ENCODE results near the gene SP110. TPM values are rescaled to one million over a fixed set of nuclear protein-coding genes. Genes with fewer than 3 reads are reported as not detected.
"Not testable (repeated sequence)": the region's sequence is repeated elsewhere in the genome, so short reads cannot be mapped to it uniquely, and the experiment has no call there.

The SP110 gene
- polyA plus RNA-seq, 6 donors from 2014 or later = 136 to 237 (median 203) TPM

- no peak overlapping the region for H3K4me3 Mint-ChIP-seq
- no peak for DNase-seq
- H3K27ac Mint-ChIP-seq = no peak overlapping the region
- H3K27me3 Mint-ChIP-seq = no peaks in the 10 kb centered on the region
- H3K36me3 Mint-ChIP-seq = peaks cover 36 to 39% of the 10 kb centered on the region in 2 donors
- ATAC-seq (ENCODE audit: low read depth in 2 of 2) = no peak
- H3K9me3 Mint-ChIP-seq = no peaks in the 10 kb centered on the region
- peaks cover 4 to 19% (median 8%) of the 10 kb centered on the region in 3 donors for H3K4me1 Mint-ChIP-seq
Measured at GRCh38 chr2:230244211-230244610, 24.4 kb upstream of the SP110 start.

GRCh38 chr2:230234845-230235244, 15.1 kb upstream of the SP110 start:
- Mint-ChIP-seq H3K4me1 (peaks cover 31 to 68% (median 63%) of the 10 kb centered on the region in 3 donors), H3K4me3 (peak overlapping the region in 1 of 8 donors; percentile 55), H3K36me3 (peaks cover 37 to 55% of the 10 kb centered on the region in 2 donors), H3K27ac (peak overlapping the region in 5 of 6 donors; percentile 31 to 81 (median 71)), H3K27me3 (no peaks in the 10 kb centered on the region), H3K9me3 (peaks cover 5 to 19% (median 15%) of the 10 kb centered on the region in 7 donors)
- ATAC-seq (ENCODE audit: low read depth in 2 of 2) = no peak
- no peak for DNase-seq

GRCh38 chr2:230234122-230234722, 14.4 kb upstream of the SP110 start:
- Mint-ChIP-seq H3K36me3 (peaks cover 37 to 57% of the 10 kb centered on the region in 2 donors), H3K4me3 (peak overlapping the region in 6 of 8 donors; percentile 9 to 55 (median 38)), H3K4me1 (peaks cover 33 to 70% (median 68%) of the 10 kb centered on the region in 3 donors), H3K9me3 (peaks cover 5 to 19% (median 16%) of the 10 kb centered on the region in 7 donors), H3K27me3 (no peaks in the 10 kb centered on the region), H3K27ac (peak overlapping the region; percentile 12 to 86 (median 74))
- ATAC-seq (ENCODE audit: low read depth in 2 of 2) (peak; percentile 51 to 71), DNase-seq (no peak)

- H3K36me3 Mint-ChIP-seq = peaks cover 20 to 39% of the 10 kb centered on the region in 2 donors
- DNase-seq (no peak), ATAC-seq (ENCODE audit: low read depth in 2 of 2) (no peak)
- no peaks in the 10 kb centered on the region for H3K27me3 Mint-ChIP-seq
- peak overlapping the region; percentile 21 to 84 (median 68) for H3K27ac Mint-ChIP-seq
- H3K4me3 Mint-ChIP-seq = peak overlapping the region in 7 of 8 donors; percentile 17 to 92 (median 62)
- peaks cover 5 to 19% (median 17%) of the 10 kb centered on the region in 7 donors for H3K9me3 Mint-ChIP-seq
- H3K4me1 Mint-ChIP-seq = peaks cover 48 to 81% (median 77%) of the 10 kb centered on the region in 3 donors
Measured at GRCh38 chr2:230231251-230231650, 11.5 kb upstream of the SP110 start.

- peaks cover 49 to 78% (median 78%) of the 10 kb centered on the region in 3 donors for H3K4me1 Mint-ChIP-seq
- no peak for DNase-seq
- no peak for ATAC-seq (ENCODE audit: low read depth in 2 of 2)
- H3K9me3 Mint-ChIP-seq = peaks cover 5 to 19% (median 17%) of the 10 kb centered on the region in 7 donors
- H3K4me3 Mint-ChIP-seq = peak overlapping the region; percentile 23 to 99 (median 78)
- H3K27ac Mint-ChIP-seq = peak overlapping the region; percentile 58 to 94 (median 88)
- H3K36me3 Mint-ChIP-seq = peaks cover 20 to 39% of the 10 kb centered on the region in 2 donors
- no peaks in the 10 kb centered on the region for H3K27me3 Mint-ChIP-seq
Measured at GRCh38 chr2:230230496-230231200, 10.9 kb upstream of the SP110 start.

GRCh38 chr2:230230087-230230486, 10.3 kb upstream of the SP110 start:
- peak overlapping the region in 7 of 8 donors; percentile 44 to 99 (median 60) for H3K4me3 Mint-ChIP-seq
- DNase-seq (no peak), ATAC-seq (ENCODE audit: low read depth in 2 of 2) (no peak)
- peaks cover 20 to 33% of the 10 kb centered on the region in 2 donors for H3K36me3 Mint-ChIP-seq
- peaks cover 5 to 19% (median 17%) of the 10 kb centered on the region in 7 donors for H3K9me3 Mint-ChIP-seq
- peak overlapping the region; percentile 39 to 94 (median 86) for H3K27ac Mint-ChIP-seq
- peaks cover 52 to 79% (median 78%) of the 10 kb centered on the region in 3 donors for H3K4me1 Mint-ChIP-seq
- H3K27me3 Mint-ChIP-seq = no peaks in the 10 kb centered on the region

GRCh38 chr2:230227216-230227615, 7.4 kb upstream of the SP110 start:
- H3K27ac Mint-ChIP-seq = peak overlapping the region; percentile 84 to 96 (median 92)
- no peaks in the 10 kb centered on the region for H3K27me3 Mint-ChIP-seq
- peak overlapping the region; percentile 83 to 99 (median 93) for H3K4me3 Mint-ChIP-seq
- peaks cover 62 to 89% (median 87%) of the 10 kb centered on the region in 3 donors for H3K4me1 Mint-ChIP-seq
- DNase-seq (no peak), ATAC-seq (ENCODE audit: low read depth in 2 of 2) (no peak)
- H3K9me3 Mint-ChIP-seq = peaks cover 5 to 18% (median 17%) of the 10 kb centered on the region in 7 donors
- H3K36me3 Mint-ChIP-seq = peaks cover 20 to 21% of the 10 kb centered on the region in 2 donors

GRCh38 chr2:230226051-230226551, 6.3 kb upstream of the SP110 start:
- Mint-ChIP-seq H3K36me3 (peaks cover 14 to 15% of the 10 kb centered on the region in 2 donors), H3K4me1 (peaks cover 63 to 89% (median 87%) of the 10 kb centered on the region in 3 donors), H3K27me3 (no peaks in the 10 kb centered on the region), H3K4me3 (peak overlapping the region; percentile 92 to 99 (median 95)), H3K9me3 (peaks cover 5 to 14% (median 11%) of the 10 kb centered on the region in 7 donors), H3K27ac (peak overlapping the region; percentile 95 to 99 (median 99))
- peak; percentile 81 for DNase-seq
- peak; percentile 83 to 86 for ATAC-seq (ENCODE audit: low read depth in 2 of 2)

- Mint-ChIP-seq H3K36me3 (peaks cover 8 to 9% of the 10 kb centered on the region in 2 donors), H3K9me3 (peaks cover 0 to 8% (median 5%) of the 10 kb centered on the region in 7 donors), H3K4me1 (peaks cover 58 to 88% (median 81%) of the 10 kb centered on the region in 3 donors), H3K4me3 (peak within 1 kb of the TSS; percentile 92 to 99 (median 95)), H3K27ac (peak within 1 kb of the TSS; percentile 95 to 99 (median 99)), H3K27me3 (no peaks in the 10 kb centered on the region)
- DNase-seq (peak; percentile 88), ATAC-seq (ENCODE audit: low read depth in 2 of 2) (peak; percentile 79 to 80)
Measured at GRCh38 chr2:230225486-230225885, 5.7 kb upstream of the SP110 start, which contains the start of gene SP140. Gene SP140 (plus strand): TSS chr2:230225736. CDS start chr2:230225845, 109 bp downstream.

- H3K4me1 Mint-ChIP-seq = peaks cover 61 to 88% (median 81%) of the 10 kb centered on the region in 3 donors
- H3K27me3 Mint-ChIP-seq = no peaks in the 10 kb centered on the region
- no peaks in the 10 kb centered on the region for H3K36me3 Mint-ChIP-seq
- peaks cover 0 to 2% (median 0%) of the 10 kb centered on the region in 7 donors for H3K9me3 Mint-ChIP-seq
- peak; percentile 36 for DNase-seq
- ATAC-seq (ENCODE audit: low read depth in 2 of 2) = no peak
- peak overlapping the region; percentile 92 to 99 (median 95) for H3K4me3 Mint-ChIP-seq
- H3K27ac Mint-ChIP-seq = peak overlapping the region; percentile 95 to 99 (median 99)
Measured at GRCh38 chr2:230224458-230224857, 4.7 kb upstream of the SP110 start.

GRCh38 chr2:230222829-230223228, 3.0 kb upstream of the SP110 start:
- not testable (repeated sequence) for H3K36me3 Mint-ChIP-seq; DNase-seq; H3K27me3 Mint-ChIP-seq; ATAC-seq (ENCODE audit: low read depth in 2 of 2); H3K9me3 Mint-ChIP-seq
- Mint-ChIP-seq H3K4me3 (peak overlapping the region in 3 of 8 donors; percentile 45 to 97 (median 92)), H3K27ac (peak overlapping the region; percentile 49 to 99 (median 93)), H3K4me1 (peaks cover 61 to 86% (median 80%) of the 10 kb centered on the region in 3 donors)

- peak; percentile 33 for DNase-seq
- ATAC-seq (ENCODE audit: low read depth in 2 of 2) = no peak
- Mint-ChIP-seq H3K4me3 (peak overlapping the region; percentile 42 to 97 (median 72)), H3K9me3 (no peaks in the 10 kb centered on the region), H3K27me3 (no peaks in the 10 kb centered on the region), H3K36me3 (peaks cover 0 to 13% of the 10 kb centered on the region in 2 donors), H3K27ac (peak overlapping the region; percentile 88 to 99 (median 94)), H3K4me1 (peaks cover 64 to 90% (median 82%) of the 10 kb centered on the region in 3 donors)
Measured at GRCh38 chr2:230221493-230221892, 1.7 kb upstream of the SP110 start.
